Measurements from ENCODE around the gene LRRC9. TPM values are rescaled to one million over a fixed set of nuclear protein-coding genes. Genes with fewer than 3 reads are reported as not detected.

Gene LRRC9
- total and polyA plus RNA-seq, 10 of the 15 experiments (the other 5 are each of a cell fraction or from before 2014, with no cell fraction given), result not detected

- ChIA-PET CTCF (interaction anchor here (1.1 to 1.7 kb wide), 8 partner anchors 11 to 236 kb away, joined by 3 to 7 read pairs (median 4); no protein-coding TSS in a partner anchor), SMC1A (ENCODE audit: uncharacterized antibody, unreplicated experiment) (interaction anchor here (0.7 to 2.0 kb wide), 9 partner anchors 11 to 254 kb away, joined by 3 to 9 read pairs (median 4); no protein-coding TSS in a partner anchor), POLR2A (interaction anchor here (0.7 to 2.2 kb wide), 8 partner anchors 34 to 252 kb away, joined by 3 to 8 read pairs (median 3); partner anchors contain the start of genes DHRS7 and PPM1A), RAD21 (ENCODE audit: unreplicated experiment) (interaction anchor here (0.6 to 2.2 kb wide), 8 partner anchors 13 to 131 kb away, joined by 3 to 14 read pairs (median 3); partner anchors contain the start of gene DHRS7)
- BruUV-seq (replicated peaks), result no TSS peak
- Histone ChIP-seq H3K4me3 (peak overlapping the region; percentile 53), H4K20me1 (ENCODE audit: control insufficient read depth, insufficient read depth) (no peaks in the 10 kb centered on the region), H3K36me3 (ENCODE audit: control insufficient read depth in 2 of 2, insufficient read depth in 2 of 2, low read length in 1 of 2) (peaks cover 0 to 4% of the 10 kb centered on the region in 2 experiments; a peak in 1 of 4 replicates), H3K4me1 (ENCODE audit: control insufficient read depth, insufficient read depth, low read length) (peaks cover 8% of the 10 kb centered on the region), H3K4me2 (ENCODE audit: control insufficient read depth, insufficient read depth) (peak overlapping the region; percentile 80), H3K9me3 (replicated peaks; ENCODE audit: control insufficient read depth, insufficient read depth, low read length) (no peaks in the 10 kb centered on the region; the same call in 2 of the 3 replicates), H2AFZ (ENCODE audit: control insufficient read depth, low read depth, low read length) (no peak overlapping the region), H3K9ac (ENCODE audit: control insufficient read depth, insufficient read depth, low read length) (peak overlapping the region; percentile 44; the same call in 1 of the 2 replicates), H3K27me3 (replicated peaks in 1 of 2; ENCODE audit: control insufficient read depth in 2 of 2, insufficient read depth in 2 of 2, low read length in 1 of 2) (no peaks in the 10 kb centered on the region), H3K27ac (ENCODE audit: control insufficient read depth, insufficient read depth) (peak overlapping the region; percentile 56), H3K79me2 (ENCODE audit: control insufficient read depth, insufficient read depth, low read length) (peaks cover 66% of the 10 kb centered on the region)
- DNase-seq (ENCODE audit: low read depth, low spot score), result no peak
- ATAC-seq, result no peak
- no peak for FAIRE-seq
- in situ Hi-C loops (cut with MboI), result no loop called here
- intact Hi-C loops (cut with micrococcal nuclease; ENCODE audit: unreplicated experiment), result loop anchor here (10.0 kb wide), 2 partner anchors 230 to 610 kb away; partner anchors contain the start of genes JKAMP and L3HYPDH
- TF ChIP-seq ATF7 (IDR thresholded peaks at IDR 0.05; ENCODE audit: low read depth) (0 out of 2 replicates have a peak, but pooled peaks have one; percentile 39), ELK1 (IDR thresholded peaks at IDR 0.05; ENCODE audit: low read depth, low read length) (no peak), SREBF1 (IDR thresholded peaks at IDR 0.05; ENCODE audit: low read length) (no peak), NBN (IDR thresholded peaks at IDR 0.05) (peak; percentile 4; the same call in 1 of the 2 replicates), FOXM1 (IDR thresholded peaks at IDR 0.05; ENCODE audit: low read depth, low read length) (no peak), RUNX3 (IDR thresholded peaks at IDR 0.05; ENCODE audit: low read length) (no peak; the same call in 1 of the 2 replicates), PKNOX1 (IDR thresholded peaks at IDR 0.05) (0 out of 2 replicates have a peak, but pooled peaks have one; percentile 20)
Observed at GRCh38 chr14:60095231-60095630, 175.3 kb downstream of the LRRC9 start.
